DMS53 (cell line): ENCODE measurements around the gene OGFRL1.
"Not testable (repeated sequence)": the region's sequence is repeated elsewhere in the genome, so short reads cannot be mapped to it uniquely, and the experiment has no call there.

Experiments
- DNase-seq: peaks from one replicate; lab custom pipeline; 2025; lab: John Stamatoyannopoulos, UW

The OGFRL1 gene

GRCh38 chr6:71288228-71289038, at the start of gene OGFRL1:
TSS of gene OGFRL1 (plus strand) at chr6:71288811. CDS start at chr6:71288937, 126 bp downstream.
- peak; percentile 97 for DNase-seq

DNA sequence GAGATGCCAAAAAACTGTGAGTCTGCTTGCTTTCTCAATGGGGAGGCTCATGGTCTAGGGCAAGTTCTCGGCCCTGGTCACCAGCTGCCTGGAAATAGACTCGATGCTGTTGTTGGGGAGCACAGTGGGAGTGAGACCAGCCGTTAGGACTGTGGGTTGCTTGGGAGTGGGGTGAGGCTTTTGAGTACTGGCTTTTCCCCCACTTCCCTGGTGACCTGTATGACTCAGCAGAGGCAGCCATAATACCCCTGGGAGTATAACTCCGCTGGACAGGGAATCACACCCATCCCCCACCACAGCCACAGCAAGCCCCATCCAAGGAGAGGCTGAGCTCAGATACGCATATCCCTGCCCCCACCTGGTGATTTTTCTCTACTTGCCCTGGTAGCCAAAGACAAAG, 48.9 kb upstream of the OGFRL1 start:
- peak; percentile 54 for DNase-seq

DNA sequence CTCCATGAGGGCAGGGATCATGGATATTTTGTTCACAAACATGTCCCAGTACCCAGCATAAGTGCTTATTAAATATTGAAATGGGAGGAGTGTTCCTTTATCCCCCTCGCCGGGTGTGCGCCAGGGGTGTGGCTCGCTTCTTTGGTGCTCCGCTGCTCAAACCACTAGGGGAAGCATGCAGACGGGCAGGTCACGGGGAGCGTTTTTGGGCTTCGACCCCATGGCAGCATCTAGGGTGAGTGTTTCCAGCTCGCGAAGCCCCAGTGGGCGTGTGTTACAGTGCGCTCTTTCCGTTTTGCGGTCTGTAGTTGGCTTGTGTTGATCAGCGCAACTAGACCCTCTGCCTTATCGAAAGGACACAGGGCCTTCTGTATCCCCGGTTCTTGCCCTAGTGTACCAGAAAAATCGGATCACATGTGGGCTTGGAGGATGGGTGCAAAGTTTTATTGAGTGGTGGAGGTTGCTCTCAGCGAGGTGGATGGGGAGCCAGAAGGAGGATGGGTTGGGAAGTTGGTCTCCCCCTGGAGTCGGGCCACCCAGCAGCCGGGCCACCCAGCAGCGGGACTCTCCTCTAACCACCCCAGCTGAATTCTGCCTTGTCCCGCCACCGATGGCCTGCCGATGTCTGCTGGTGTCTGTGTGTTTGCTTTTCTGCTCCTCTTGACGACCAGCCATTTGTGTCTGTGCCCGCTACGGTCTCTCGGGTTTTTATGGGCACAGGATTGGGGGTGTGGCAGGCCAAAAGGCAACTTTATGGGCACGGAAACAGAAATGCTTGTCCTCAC, 43.2 kb upstream of the OGFRL1 start:
- no peak for DNase-seq

DNA sequence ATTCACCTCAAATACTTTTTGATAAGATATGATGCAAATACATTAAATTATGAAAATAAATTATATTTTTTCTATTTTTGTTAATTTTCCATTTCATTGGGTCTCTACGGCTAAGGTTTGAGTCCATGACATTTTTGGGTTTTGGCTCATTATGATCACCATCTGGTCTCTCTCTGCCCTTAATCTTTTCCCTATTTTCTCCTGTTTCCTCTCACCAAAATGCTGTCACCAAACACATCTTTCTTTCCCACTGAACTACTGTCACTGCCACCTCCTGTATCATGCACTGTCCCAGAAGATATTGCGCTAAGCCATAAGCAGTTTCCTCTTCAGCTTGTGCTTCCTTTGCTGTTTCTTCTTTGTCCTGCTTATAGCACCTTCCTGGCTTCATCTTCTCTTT, 42.0 kb upstream of the OGFRL1 start:
- no peak for DNase-seq

GRCh38 chr6:71248306-71248765, 40.3 kb upstream of the OGFRL1 start:
- DNase-seq: peak; percentile 92

- peak; percentile 46 for DNase-seq
Measured at GRCh38 chr6:71248878-71249544, 39.6 kb upstream of the OGFRL1 start.

GRCh38 chr6:71250099-71250602, 38.5 kb upstream of the OGFRL1 start:
- DNase-seq: no peak

- no peak for DNase-seq
Measured at GRCh38 chr6:71252410-71252809, 36.2 kb upstream of the OGFRL1 start.

DNA sequence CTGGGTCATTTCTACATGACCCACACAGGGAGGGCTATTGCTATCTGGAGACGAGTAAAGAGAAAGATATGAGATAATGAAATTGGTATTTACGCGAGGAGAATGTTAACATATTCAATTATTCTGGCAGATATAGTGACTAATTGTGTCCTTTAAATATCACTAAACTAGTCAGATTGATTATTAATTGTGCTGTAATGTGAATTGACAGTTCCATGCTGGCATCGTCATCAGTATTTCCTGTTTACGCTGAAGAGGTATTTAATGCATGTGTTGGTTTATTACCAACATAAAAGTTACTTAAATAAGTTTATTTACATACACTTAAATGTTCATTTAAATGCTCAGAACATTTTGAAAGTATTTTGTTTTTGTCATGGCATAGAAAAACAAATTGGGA, 35.7 kb upstream of the OGFRL1 start:
- DNase-seq: no peak

GRCh38 chr6:71254323-71254722, 34.3 kb upstream of the OGFRL1 start:
- DNase-seq: peak; percentile 47

DNA sequence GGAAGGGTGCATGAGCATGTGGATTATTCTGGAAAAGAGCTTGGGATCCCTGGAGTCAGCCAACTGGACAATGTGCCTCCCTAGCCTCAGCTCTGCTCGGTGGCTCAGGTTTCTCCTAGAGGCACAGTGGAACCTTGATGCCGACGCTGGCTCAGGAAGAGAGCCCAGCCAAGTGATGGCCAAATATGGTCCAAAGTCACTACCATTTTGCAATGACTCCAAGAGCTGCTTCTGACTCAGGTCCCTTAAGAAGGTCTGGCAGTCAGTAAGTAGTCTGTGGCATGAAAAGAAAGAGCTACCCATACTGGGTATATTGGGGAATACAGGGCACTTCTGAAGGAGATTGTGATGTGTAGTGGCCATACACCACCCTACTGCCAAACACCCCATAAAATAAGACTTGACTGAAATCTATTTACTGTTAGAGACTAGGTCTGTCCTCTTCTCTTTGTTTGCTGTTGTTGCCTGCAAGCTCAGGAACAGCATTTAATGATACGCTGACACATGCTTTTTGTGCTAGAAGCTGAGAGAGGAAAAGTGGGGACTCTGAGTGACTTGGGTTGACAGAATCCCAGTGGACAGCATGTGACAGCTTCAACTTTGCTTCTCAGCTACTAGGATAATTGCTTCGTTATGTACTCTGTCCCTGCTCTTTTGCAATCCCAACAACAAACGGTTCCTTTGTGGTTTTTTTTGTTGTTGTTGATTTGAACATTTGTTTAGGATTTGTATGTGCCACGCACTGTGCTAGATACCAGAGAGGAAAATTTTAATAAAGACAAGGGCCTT, 30.3 kb upstream of the OGFRL1 start:
- DNase-seq: no peak

DNA sequence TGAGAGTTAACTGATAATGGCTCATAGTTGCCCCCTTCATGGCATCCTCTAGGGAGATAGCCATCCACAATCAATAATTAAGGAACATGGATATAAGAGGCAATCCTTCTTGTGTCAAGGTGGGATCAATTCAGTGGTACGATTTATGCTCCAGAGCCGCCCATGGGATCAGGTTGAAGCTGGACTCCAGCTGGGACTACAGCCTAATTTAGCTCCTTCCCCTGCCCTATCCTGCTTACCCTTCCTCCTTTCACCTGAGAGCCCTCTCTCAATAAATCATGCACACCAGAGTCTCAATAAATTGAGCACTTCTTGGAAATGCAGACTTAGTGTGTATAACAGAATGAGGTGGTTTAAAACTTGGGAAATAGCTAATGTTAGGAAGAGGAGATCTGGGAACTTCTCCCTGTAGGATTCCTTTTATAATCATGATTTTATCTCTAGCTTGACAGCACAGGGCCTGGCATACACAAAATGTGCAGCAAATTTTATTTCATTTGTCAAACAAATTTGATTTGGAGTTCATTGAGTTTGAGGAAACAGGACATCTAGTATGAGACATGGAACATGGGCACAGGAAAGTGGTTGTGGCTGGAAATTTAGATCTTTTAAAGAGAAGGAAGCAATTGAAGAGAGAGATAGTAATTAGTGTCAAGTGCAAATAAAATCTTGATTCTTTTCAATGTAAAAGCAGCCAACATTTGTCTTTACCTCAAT, 28.6 kb upstream of the OGFRL1 start:
- no peak for DNase-seq

DNA sequence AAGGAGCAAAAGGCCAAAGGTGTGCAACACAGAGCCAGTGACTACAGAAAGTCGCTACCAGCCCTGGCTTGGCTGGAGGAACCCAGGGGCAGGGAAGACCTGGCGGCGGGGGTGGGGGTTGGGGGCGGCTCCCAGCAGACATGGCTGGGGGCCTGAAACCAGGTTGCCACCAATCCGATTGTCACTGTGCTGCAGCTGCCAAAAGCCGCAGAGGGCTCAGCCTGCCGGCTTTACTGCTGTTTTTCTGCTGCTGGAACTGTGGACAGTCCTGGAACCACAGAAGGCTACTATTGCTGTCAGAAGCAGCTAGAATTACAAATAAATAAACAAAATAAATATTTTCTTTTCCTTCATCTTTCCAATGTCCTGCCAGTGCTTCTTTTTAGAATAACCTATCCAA, 25.7 kb upstream of the OGFRL1 start:
- DNase-seq: no peak

DNA sequence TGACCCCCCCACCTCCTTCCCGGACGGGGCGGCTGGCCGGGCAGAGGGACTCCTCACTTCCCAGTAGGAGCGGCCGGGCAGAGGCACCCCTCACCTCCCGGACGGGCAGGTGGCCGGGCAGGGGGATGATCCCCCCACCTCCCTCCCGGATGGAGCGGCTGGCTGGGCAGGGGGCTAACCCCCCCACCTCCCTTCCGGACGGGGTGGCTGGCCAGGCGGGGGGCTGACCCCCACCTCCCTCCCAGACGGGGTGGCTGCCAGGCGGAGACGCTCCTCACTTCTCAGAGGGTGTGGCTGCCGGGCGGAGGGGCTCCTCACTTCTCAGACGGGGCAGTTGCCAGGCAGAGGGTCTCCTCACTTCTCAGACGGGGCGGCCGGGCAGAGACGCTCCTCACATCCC, 22.2 kb upstream of the OGFRL1 start:
- not testable (repeated sequence) for DNase-seq

DNA sequence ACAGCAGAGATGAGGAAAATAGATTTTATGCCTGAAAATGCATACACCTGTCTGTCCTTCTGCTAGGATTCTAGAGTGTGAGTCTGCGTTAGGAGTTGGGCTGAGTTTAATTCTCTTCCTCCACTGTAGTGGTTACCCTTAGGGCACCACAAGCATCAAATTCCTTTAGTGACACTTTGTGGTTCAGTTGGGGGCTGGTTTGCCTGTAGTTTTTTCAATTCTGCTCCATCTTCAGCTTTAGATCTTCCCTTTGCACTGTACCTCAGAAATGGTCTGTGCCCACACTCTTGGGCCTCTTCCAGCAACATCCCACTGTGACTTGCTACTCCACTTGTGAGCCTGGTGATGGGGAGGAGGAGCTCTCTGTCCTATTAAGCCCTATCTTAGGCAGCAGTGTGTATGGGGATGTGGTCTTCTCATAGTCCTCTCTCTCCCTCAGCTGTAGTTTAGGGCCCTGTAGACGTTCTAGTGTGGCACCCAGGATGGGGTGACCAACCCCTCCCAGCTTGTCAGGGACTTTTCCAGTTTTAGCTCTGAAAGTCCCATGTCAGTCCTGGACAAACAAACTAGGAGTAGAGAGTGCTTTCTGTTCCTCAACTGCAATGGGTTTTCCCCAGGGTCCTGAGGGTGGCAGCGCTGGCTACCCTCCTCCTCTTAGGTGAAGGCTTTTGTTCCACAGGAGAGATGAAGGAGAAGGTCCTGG, 19.7 kb upstream of the OGFRL1 start:
- DNase-seq: no peak

DNA sequence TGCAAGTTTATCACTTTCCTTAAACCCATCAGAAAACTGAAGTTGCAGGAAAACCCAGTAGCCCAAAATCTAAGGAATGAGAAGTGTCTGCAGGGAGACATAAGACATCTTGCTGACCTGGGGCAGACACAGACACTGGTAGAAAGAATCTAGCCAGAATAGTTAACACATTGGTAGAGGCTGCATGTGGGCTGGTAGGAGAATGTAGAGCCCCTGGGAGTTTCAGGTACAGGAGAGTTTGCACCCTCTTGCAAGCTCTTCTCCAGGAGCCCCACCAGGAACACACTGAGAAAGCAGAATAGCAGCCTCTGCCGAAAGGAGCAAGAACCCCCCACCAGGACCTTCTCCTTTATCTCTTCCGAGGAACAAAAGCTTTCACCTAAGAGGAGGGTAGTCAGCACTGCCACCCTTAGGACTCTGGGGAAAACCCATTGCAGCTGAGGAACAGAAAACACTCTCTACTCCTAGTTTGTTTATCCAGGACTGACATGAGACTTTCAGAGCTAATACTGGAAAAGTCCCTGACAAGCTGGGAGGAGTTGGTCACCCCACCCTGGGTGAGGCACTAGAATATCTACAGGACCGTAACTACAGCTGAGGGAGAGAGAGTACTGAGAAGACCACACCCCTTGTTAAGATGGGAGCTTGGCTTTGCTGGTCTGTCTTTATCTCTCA, 10.5 kb upstream of the OGFRL1 start:
- DNase-seq: peak; percentile 14

- DNase-seq: peak; percentile 21
Measured at GRCh38 chr6:71279321-71279720, 9.3 kb upstream of the OGFRL1 start.

DNA sequence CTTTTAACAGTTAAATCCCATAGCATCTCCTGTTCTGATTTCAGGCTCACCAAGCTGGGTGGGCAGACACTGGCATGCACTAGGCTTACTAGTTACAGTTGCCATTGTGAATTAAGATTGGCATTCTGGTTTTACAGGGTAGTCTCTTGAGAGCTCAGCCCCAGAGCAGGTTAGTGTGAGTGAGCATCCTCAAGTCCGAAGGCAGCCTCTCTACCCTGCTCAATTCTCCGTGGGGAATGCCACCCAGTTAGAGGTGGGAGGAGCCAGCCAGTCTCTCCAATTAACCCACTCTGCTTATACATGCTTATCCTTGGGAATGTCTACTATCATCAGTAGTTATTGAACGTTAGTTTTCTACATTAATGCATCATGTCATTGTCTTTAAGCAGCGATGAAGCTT, 8.9 kb upstream of the OGFRL1 start:
- DNase-seq: no peak

- DNase-seq: no peak
Measured at GRCh38 chr6:71280701-71281100, 7.9 kb upstream of the OGFRL1 start.

GRCh38 chr6:71284785-71285184, 3.8 kb upstream of the OGFRL1 start:
- DNase-seq: no peak
